ENCODE measurements around the gene TRPV3.

TRPV3 gene

GRCh38 chr17:3527468-3527867 lies 30.1 kb downstream of the TRPV3 start:
- Histone ChIP-seq H3K9me2 (replicated peaks; ENCODE audit: insufficient read depth, low read length) (no peaks in the 10 kb centered on the region), H3K27me3 (ENCODE audit: low read length) (no peaks in the 10 kb centered on the region), H3K36me3 (ENCODE audit: low read length) (no peaks in the 10 kb centered on the region), H3K9ac (ENCODE audit: low read length) (no peak overlapping the region), H3K9me3 (ENCODE audit: insufficient read depth, low read length) (no peaks in the 10 kb centered on the region), H3K27ac (ENCODE audit: low read depth, low read length) (no peak overlapping the region), H3F3A (ENCODE audit: insufficient read depth) (no peaks in the 10 kb centered on the region), H3K4me2 (ENCODE audit: low read depth, low read length, poor library complexity, severe bottlenecking) (no peak overlapping the region), H2AFZ (ENCODE audit: low read depth, low read length, severe bottlenecking) (no peak overlapping the region), H3K4me3 (ENCODE audit: insufficient read depth, low read length, poor library complexity, severe bottlenecking) (no peak overlapping the region), H4K20me1 (ENCODE audit: low read depth, low read length) (no peaks in the 10 kb centered on the region), H3K79me2 (ENCODE audit: insufficient read depth, low read length) (no peaks in the 10 kb centered on the region)
- TF ChIP-seq CTCF (IDR thresholded peaks at IDR 0.05; ENCODE audit: insufficient read depth, low read length, poor library complexity, severe bottlenecking), result no peak
- TF ChIP-seq EZH2phosphoT487 (conservative IDR thresholded peaks at IDR 0.05; ENCODE audit: low read length), result no peak

- no peaks in the 10 kb centered on the region for H3K79me2 ChIP-seq (ENCODE audit: insufficient read depth, low read length)
- no peak overlapping the region for H3K9ac ChIP-seq (ENCODE audit: low read length)
- H3K36me3 ChIP-seq (ENCODE audit: low read length), result no peaks in the 10 kb centered on the region
- no peaks in the 10 kb centered on the region for H3K9me2 ChIP-seq (replicated peaks; ENCODE audit: insufficient read depth, low read length)
- no peak overlapping the region for H3K4me2 ChIP-seq (ENCODE audit: low read depth, low read length, poor library complexity, severe bottlenecking)
- no peaks in the 10 kb centered on the region for H3K9me3 ChIP-seq (ENCODE audit: insufficient read depth, low read length)
- no peaks in the 10 kb centered on the region for H4K20me1 ChIP-seq (ENCODE audit: low read depth, low read length)
- H3K27me3 ChIP-seq (ENCODE audit: low read length), result no peaks in the 10 kb centered on the region
- H2AFZ ChIP-seq (ENCODE audit: low read depth, low read length, severe bottlenecking), result no peak overlapping the region
- no peak overlapping the region for H3K27ac ChIP-seq (ENCODE audit: low read depth, low read length)
- no peak overlapping the region for H3K4me3 ChIP-seq (ENCODE audit: insufficient read depth, low read length, poor library complexity, severe bottlenecking)
- H3F3A ChIP-seq (ENCODE audit: insufficient read depth), result no peaks in the 10 kb centered on the region
- TF ChIP-seq CTCF (IDR thresholded peaks at IDR 0.05; ENCODE audit: insufficient read depth, low read length, poor library complexity, severe bottlenecking) (no peak), EZH2phosphoT487 (conservative IDR thresholded peaks at IDR 0.05; ENCODE audit: low read length) (no peak)
Measured at GRCh38 chr17:3526971-3527370, 30.6 kb downstream of the TRPV3 start.

GRCh38 chr17:3526491-3526890 lies 31.1 kb downstream of the TRPV3 start:
- Histone ChIP-seq H3K4me3 (ENCODE audit: insufficient read depth, low read length, poor library complexity, severe bottlenecking) (no peak overlapping the region), H3K9ac (ENCODE audit: low read length) (no peak overlapping the region), H3K9me3 (ENCODE audit: insufficient read depth, low read length) (no peaks in the 10 kb centered on the region), H3K79me2 (ENCODE audit: insufficient read depth, low read length) (no peaks in the 10 kb centered on the region), H3K36me3 (ENCODE audit: low read length) (no peaks in the 10 kb centered on the region), H3F3A (ENCODE audit: insufficient read depth) (no peaks in the 10 kb centered on the region), H3K9me2 (replicated peaks; ENCODE audit: insufficient read depth, low read length) (no peaks in the 10 kb centered on the region), H2AFZ (ENCODE audit: low read depth, low read length, severe bottlenecking) (no peak overlapping the region), H3K27ac (ENCODE audit: low read depth, low read length) (no peak overlapping the region), H3K27me3 (ENCODE audit: low read length) (no peaks in the 10 kb centered on the region), H3K4me2 (ENCODE audit: low read depth, low read length, poor library complexity, severe bottlenecking) (no peak overlapping the region), H4K20me1 (ENCODE audit: low read depth, low read length) (no peaks in the 10 kb centered on the region)
- TF ChIP-seq CTCF (IDR thresholded peaks at IDR 0.05; ENCODE audit: insufficient read depth, low read length, poor library complexity, severe bottlenecking), result no peak
- no peak for TF ChIP-seq EZH2phosphoT487 (conservative IDR thresholded peaks at IDR 0.05; ENCODE audit: low read length)

Data from SU-DHL-6 (cell line).